ENCODE measurements around the gene BCAS1. TPM values are rescaled to one million over a fixed set of nuclear protein-coding genes. Genes with fewer than 3 reads are reported as not detected.

BCAS1 gene
- total RNA-seq, 1 donor: under 0.01 TPM

DNA sequence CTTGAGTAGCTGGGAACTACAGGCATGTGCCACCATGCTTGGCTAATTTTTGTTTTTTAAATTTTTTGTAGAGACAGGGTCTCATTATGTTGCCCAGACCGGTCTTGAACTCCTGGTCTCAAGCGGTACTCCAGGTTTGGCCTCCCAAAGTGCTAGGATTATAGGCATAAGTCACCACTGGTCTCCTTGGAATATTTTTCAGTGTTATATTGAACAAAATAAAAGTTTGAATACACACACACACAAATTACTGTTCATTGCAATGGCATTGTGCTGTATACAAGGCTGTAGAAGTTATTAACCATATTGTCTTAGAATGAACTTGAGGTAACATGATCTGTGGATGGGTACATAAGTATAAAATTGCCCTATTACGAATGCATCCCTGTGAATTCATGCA, 166.1 kb downstream of the BCAS1 start:
- TF ChIP-seq, protein P1, sequence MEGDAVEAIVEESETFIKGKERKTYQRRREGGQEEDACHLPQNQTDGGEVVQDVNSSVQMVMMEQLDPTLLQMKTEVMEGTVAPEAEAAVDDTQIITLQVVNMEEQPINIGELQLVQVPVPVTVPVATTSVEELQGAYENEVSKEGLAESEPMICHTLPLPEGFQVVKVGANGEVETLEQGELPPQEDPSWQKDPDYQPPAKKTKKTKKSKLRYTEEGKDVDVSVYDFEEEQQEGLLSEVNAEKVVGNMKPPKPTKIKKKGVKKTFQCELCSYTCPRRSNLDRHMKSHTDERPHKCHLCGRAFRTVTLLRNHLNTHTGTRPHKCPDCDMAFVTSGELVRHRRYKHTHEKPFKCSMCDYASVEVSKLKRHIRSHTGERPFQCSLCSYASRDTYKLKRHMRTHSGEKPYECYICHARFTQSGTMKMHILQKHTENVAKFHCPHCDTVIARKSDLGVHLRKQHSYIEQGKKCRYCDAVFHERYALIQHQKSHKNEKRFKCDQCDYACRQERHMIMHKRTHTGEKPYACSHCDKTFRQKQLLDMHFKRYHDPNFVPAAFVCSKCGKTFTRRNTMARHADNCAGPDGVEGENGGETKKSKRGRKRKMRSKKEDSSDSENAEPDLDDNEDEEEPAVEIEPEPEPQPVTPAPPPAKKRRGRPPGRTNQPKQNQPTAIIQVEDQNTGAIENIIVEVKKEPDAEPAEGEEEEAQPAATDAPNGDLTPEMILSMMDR (IDR thresholded peaks at IDR 0.05; ENCODE audit: insufficient read depth, low read depth, low read length): no peak
- no peak overlapping the region for H3K4me3 ChIP-seq (ENCODE audit: low read depth, low read length)

DNA sequence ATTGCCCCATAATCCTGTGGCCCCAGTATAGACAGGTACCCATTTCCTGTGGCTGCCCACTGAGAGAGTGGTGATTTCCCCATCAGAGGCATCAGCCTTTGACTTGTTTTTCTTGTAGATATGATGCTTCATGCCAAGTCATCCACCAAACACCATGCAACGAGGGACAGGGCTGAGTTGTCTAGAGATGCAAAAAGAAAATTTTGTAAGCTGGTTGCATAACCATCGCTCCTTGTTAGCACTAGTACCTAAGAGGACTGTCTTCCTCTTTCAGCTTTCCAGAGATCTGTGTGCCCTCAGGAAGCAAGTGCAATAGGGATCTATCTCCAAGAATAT, 166.8 kb downstream of the BCAS1 start:
- DNase-seq (ENCODE audit: low read depth): no peak
- no peak overlapping the region for H3K4me3 ChIP-seq (ENCODE audit: low read depth, low read length)
- TF ChIP-seq, protein P1 (IDR thresholded peaks at IDR 0.05; ENCODE audit: insufficient read depth, low read depth, low read length): no peak

More for the DNA sequence above, 166.1 kb downstream of the BCAS1 start:
- no peak for DNase-seq (ENCODE audit: low read depth)

DNA sequence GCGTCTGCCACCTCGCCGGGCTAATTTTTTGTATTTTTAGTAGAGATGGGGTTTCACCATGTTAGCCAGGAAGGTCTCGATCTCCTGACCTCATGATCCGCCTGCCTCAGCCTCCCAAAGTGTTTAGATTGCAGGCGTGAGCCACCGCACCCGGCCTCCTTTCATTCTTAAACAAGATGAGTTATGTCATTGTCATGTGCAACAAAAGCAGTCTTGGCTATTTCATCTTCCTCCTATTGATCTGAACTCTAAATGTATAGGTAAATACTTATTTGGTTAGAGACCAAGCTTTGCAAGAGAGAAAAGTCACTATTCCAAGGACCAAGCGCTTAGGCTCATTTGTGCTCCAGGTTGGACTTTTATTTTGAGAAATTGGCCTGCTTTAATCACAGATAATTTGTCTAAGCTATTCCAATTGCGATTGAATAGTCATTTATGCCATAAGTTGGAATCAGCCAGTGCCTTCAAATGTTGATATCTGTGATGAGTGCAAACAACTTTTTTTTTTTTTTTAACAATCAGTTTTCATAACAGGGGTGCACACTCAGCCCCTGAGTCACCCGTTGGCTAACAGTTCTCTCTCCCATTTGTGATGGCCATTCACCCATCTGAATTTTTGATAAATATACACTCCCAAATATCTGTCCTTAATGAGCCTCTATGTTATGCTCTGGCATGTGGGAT, 167.3 kb downstream of the BCAS1 start:
- H3K4me3 ChIP-seq (ENCODE audit: low read depth, low read length): no peak overlapping the region
- TF ChIP-seq, protein P1 (IDR thresholded peaks at IDR 0.05; ENCODE audit: insufficient read depth, low read depth, low read length): no peak

DNA sequence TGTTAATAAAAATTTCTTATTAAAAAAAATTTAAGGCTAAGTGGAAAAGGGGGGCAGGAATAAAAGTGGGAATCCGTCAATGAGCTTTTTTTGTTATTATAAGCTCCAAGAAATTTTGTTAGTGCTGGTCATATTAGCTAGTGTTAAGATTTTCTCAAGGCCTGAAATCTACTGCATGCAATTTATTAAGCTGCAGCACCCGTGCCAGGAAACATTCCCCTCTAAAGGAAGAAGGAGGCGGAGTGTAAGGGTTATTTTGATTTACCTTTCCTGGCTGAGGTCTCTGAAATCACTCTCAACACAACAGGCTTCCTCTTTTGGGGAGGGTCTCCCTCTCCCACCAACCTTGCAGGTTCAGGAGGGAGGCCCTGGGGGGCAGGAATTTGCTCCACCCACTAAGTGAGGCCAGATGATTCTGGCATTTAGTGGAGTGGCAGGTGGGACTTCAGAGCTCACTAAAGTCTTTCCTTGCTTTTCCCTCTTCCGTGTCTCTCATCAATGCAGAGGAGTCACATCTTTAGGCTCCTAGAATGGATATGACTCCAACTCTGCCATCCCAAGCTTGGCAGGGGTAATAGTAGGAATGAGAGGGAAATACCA, 168.8 kb downstream of the BCAS1 start:
- TF ChIP-seq, protein P1 (IDR thresholded peaks at IDR 0.05; ENCODE audit: insufficient read depth, low read depth, low read length): no peak
- no peak for DNase-seq (ENCODE audit: low read depth)
- no peak overlapping the region for H3K4me3 ChIP-seq (ENCODE audit: low read depth, low read length)

More for the DNA sequence above, 167.3 kb downstream of the BCAS1 start:
- DNase-seq (ENCODE audit: low read depth): no peak

DNA sequence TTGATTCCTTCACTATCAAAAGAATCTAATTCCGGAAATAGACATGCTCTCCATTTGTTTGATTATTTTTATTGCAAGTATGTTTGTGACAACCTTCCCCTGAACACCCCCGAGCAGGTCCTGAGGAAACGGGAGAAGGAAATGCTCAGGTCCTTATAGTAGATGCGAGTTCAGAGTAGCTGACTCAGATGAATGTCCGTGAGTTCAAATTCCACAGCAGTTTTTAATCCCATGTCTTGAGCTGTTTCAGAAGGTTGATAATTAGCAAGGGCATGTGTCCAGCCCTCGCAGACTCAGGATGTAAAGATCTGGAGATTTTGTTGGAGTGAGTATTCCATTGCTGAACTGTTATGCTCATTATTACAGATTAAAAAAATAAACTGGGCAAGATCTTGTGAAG, 169.3 kb downstream of the BCAS1 start:
- TF ChIP-seq, protein P1 (IDR thresholded peaks at IDR 0.05; ENCODE audit: insufficient read depth, low read depth, low read length): no peak
- peak; percentile 64 for DNase-seq (ENCODE audit: low read depth)
- no peak overlapping the region for H3K4me3 ChIP-seq (ENCODE audit: low read depth, low read length)

DNA sequence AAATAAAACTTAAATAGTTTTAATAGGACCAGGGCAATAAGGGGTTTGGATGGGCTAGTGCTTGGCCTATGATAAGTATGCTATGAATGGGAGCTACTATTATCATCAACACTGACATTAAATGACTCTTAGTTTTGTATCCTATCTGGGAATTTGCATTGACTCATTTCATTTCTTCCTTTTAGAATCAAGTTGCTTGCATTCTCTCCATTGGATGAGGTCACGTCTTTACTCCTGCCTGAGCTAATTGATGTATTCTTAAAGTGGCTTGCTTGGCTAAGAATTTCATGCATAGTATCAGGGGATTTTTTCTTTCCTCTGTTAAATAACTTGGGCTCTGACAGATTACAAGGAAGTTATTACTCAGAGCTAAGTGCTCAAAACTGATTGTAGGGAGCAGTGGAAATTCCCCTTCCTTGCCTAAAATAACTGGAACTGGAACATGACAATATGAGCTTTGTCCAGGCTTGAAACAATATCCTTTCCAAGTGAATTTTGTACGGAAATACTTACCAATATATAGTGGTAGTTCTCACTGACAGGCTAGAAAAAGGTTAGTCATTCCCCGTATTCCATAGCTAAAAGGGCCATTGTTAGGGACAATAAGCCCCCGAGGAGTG, 169.9 kb downstream of the BCAS1 start:
- no peak for DNase-seq (ENCODE audit: low read depth)
- no peak overlapping the region for H3K4me3 ChIP-seq (ENCODE audit: low read depth, low read length)
- TF ChIP-seq, protein P1 (IDR thresholded peaks at IDR 0.05; ENCODE audit: insufficient read depth, low read depth, low read length): no peak
